H1 (cell line): ENCODE results near the gene CADM2. TPM values are rescaled to one million over a fixed set of nuclear protein-coding genes. Genes with fewer than 3 reads are reported as not detected.

Source experiments
- ATF3 ChIP-seq: IDR thresholded peaks from 2 replicates; pipeline ENCODE4 v1.6.1; 2011; ENCODE audit warnings: low read depth, mild to moderate bottlenecking, low read length; ENCODE audit not compliant: insufficient read depth
- CHD1 ChIP-seq: IDR thresholded peaks from 2 replicates; pipeline ENCODE4 v1.6.1; 2012; ENCODE audit warnings: low read depth, low read length, improper control_type of control experiment
- EZH2 ChIP-seq: fragments of 200-600 bp; sonication (generic); IDR thresholded peaks from 2 replicates; pipeline ENCODE4 v1.7.1; 2012; ENCODE audit warnings: low read depth, mild to moderate bottlenecking, moderate library complexity, low read length, inconsistent platforms; ENCODE audit not compliant: severe bottlenecking
- TAF1 ChIP-seq: IDR thresholded peaks from 2 replicates; pipeline ENCODE4 v1.6.1; 2011; ENCODE audit warnings: mild to moderate bottlenecking, low read depth, low read length
- polyA plus RNA-seq, 7 experiments: library from polyadenylated mRNA; depleted of rRNA in 3 of 7; stranded (reverse) in 5 of 7; unstranded in 2 of 7; fragments of >200 nt in 5 of 7; fragments of 200-250 nt in 2 of 7; gene quantifications; 1 replicate in 5 of 7; 2 replicates in 1 of 7; 4 replicates in 1 of 7; pipeline versions ENCODE4 v1.2.1 to v1.2.3, GENCODE V29; 2011 to 2013; ENCODE audit warnings: missing spikeins in 2 of 7, mixed read lengths in 2 of 7
- total RNA-seq: library from RNA; stranded (reverse); fragmentation: NEBNext Ultra II Directional; extraction: Animal tissue kit (Norgen Biotek cat#: 25700); gene quantifications from 2 replicates; pipeline ENCODE4 v1.2.1, GENCODE V29; 2021
- TF ChIP-seq, protein P1 (sequence below): fragments of 300-600 bp; sonication (generic); IDR thresholded peaks from 2 replicates; pipeline ENCODE4 v1.7.1; 2012; ENCODE audit warnings: low read length, moderate library complexity, mild to moderate bottlenecking, inconsistent platforms; ENCODE audit not compliant: insufficient replicate concordance

Gene CADM2
- total and polyA plus RNA-seq, 2 of the 8 experiments (the other 6 are each of a cell fraction or from before 2014, with no cell fraction given) = 14.9 to 20.9 TPM

- TF ChIP-seq, protein P1, sequence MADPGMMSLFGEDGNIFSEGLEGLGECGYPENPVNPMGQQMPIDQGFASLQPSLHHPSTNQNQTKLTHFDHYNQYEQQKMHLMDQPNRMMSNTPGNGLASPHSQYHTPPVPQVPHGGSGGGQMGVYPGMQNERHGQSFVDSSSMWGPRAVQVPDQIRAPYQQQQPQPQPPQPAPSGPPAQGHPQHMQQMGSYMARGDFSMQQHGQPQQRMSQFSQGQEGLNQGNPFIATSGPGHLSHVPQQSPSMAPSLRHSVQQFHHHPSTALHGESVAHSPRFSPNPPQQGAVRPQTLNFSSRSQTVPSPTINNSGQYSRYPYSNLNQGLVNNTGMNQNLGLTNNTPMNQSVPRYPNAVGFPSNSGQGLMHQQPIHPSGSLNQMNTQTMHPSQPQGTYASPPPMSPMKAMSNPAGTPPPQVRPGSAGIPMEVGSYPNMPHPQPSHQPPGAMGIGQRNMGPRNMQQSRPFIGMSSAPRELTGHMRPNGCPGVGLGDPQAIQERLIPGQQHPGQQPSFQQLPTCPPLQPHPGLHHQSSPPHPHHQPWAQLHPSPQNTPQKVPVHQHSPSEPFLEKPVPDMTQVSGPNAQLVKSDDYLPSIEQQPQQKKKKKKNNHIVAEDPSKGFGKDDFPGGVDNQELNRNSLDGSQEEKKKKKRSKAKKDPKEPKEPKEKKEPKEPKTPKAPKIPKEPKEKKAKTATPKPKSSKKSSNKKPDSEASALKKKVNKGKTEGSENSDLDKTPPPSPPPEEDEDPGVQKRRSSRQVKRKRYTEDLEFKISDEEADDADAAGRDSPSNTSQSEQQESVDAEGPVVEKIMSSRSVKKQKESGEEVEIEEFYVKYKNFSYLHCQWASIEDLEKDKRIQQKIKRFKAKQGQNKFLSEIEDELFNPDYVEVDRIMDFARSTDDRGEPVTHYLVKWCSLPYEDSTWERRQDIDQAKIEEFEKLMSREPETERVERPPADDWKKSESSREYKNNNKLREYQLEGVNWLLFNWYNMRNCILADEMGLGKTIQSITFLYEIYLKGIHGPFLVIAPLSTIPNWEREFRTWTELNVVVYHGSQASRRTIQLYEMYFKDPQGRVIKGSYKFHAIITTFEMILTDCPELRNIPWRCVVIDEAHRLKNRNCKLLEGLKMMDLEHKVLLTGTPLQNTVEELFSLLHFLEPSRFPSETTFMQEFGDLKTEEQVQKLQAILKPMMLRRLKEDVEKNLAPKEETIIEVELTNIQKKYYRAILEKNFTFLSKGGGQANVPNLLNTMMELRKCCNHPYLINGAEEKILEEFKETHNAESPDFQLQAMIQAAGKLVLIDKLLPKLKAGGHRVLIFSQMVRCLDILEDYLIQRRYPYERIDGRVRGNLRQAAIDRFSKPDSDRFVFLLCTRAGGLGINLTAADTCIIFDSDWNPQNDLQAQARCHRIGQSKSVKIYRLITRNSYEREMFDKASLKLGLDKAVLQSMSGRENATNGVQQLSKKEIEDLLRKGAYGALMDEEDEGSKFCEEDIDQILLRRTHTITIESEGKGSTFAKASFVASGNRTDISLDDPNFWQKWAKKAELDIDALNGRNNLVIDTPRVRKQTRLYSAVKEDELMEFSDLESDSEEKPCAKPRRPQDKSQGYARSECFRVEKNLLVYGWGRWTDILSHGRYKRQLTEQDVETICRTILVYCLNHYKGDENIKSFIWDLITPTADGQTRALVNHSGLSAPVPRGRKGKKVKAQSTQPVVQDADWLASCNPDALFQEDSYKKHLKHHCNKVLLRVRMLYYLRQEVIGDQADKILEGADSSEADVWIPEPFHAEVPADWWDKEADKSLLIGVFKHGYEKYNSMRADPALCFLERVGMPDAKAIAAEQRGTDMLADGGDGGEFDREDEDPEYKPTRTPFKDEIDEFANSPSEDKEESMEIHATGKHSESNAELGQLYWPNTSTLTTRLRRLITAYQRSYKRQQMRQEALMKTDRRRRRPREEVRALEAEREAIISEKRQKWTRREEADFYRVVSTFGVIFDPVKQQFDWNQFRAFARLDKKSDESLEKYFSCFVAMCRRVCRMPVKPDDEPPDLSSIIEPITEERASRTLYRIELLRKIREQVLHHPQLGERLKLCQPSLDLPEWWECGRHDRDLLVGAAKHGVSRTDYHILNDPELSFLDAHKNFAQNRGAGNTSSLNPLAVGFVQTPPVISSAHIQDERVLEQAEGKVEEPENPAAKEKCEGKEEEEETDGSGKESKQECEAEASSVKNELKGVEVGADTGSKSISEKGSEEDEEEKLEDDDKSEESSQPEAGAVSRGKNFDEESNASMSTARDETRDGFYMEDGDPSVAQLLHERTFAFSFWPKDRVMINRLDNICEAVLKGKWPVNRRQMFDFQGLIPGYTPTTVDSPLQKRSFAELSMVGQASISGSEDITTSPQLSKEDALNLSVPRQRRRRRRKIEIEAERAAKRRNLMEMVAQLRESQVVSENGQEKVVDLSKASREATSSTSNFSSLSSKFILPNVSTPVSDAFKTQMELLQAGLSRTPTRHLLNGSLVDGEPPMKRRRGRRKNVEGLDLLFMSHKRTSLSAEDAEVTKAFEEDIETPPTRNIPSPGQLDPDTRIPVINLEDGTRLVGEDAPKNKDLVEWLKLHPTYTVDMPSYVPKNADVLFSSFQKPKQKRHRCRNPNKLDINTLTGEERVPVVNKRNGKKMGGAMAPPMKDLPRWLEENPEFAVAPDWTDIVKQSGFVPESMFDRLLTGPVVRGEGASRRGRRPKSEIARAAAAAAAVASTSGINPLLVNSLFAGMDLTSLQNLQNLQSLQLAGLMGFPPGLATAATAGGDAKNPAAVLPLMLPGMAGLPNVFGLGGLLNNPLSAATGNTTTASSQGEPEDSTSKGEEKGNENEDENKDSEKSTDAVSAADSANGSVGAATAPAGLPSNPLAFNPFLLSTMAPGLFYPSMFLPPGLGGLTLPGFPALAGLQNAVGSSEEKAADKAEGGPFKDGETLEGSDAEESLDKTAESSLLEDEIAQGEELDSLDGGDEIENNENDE = no peak
- no peak for TF ChIP-seq TAF1
- no peak for TF ChIP-seq EZH2
- no peak for TF ChIP-seq CHD1
- TF ChIP-seq ATF3 = no peak
These were observed 151.6 kb downstream of the CADM2 start (continued) for GRCh38 chr3:85110393-85110792.
